ENCODE measurements around the gene TSC2.
"Not testable (repeated sequence)": the region's sequence is repeated elsewhere in the genome, so short reads cannot be mapped to it uniquely, and the experiment has no call there.

TSC2 gene

DNA sequence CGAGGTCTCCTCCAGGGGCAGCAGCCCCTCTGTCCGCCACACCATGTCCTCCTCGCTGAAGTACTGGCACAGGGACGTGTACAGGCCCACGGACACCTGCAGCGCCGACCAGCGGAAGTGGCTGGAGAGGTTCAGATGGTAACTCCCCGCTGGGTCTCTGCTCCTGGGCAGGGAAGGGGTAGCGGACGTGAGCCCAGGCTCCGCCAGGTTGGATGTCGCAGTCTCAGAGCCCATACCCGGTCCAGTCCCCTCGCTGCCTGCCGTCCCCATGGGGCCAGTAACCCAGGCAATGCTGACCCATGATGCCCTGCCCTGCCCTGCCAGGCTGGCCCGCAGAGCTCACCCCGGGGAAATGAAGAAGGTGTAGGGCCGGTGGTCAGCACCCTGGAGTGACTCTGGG, 54.7 kb downstream of the TSC2 start:
- H3K4me1 ChIP-seq (ENCODE audit: control insufficient read depth in 1 of 2, insufficient read depth in 1 of 2, low read depth in 1 of 2, low read length in 1 of 2) = no peaks in the 10 kb centered on the region
- no peaks in the 10 kb centered on the region for H3K9me3 ChIP-seq
- no peaks in the 10 kb centered on the region for H3K27me3 ChIP-seq
- H3K36me3 ChIP-seq = peaks cover 30% of the 10 kb centered on the region
- TF ChIP-seq, protein P1, sequence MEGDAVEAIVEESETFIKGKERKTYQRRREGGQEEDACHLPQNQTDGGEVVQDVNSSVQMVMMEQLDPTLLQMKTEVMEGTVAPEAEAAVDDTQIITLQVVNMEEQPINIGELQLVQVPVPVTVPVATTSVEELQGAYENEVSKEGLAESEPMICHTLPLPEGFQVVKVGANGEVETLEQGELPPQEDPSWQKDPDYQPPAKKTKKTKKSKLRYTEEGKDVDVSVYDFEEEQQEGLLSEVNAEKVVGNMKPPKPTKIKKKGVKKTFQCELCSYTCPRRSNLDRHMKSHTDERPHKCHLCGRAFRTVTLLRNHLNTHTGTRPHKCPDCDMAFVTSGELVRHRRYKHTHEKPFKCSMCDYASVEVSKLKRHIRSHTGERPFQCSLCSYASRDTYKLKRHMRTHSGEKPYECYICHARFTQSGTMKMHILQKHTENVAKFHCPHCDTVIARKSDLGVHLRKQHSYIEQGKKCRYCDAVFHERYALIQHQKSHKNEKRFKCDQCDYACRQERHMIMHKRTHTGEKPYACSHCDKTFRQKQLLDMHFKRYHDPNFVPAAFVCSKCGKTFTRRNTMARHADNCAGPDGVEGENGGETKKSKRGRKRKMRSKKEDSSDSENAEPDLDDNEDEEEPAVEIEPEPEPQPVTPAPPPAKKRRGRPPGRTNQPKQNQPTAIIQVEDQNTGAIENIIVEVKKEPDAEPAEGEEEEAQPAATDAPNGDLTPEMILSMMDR (IDR thresholded peaks at IDR 0.05) = no peak
- no peak overlapping the region for H3K27ac ChIP-seq
- no peak overlapping the region for H3K4me3 ChIP-seq (ENCODE audit: low read depth in 1 of 2, low read length in 1 of 2)

- H3K27me3 ChIP-seq; H3K9me3 ChIP-seq; H3K4me3 ChIP-seq (ENCODE audit: low read depth in 1 of 2, low read length in 1 of 2); H3K27ac ChIP-seq; H3K4me1 ChIP-seq (ENCODE audit: control insufficient read depth in 1 of 2, insufficient read depth in 1 of 2, low read depth in 1 of 2, low read length in 1 of 2): not testable (repeated sequence)
- H3K36me3 ChIP-seq = peaks cover 36% of the 10 kb centered on the region
Measured at GRCh38 chr16:2104464-2104863, 56.7 kb downstream of the TSC2 start.

GRCh38 chr16:2105291-2105690, 57.5 kb downstream of the TSC2 start:
- H3K4me3 ChIP-seq (ENCODE audit: low read depth in 1 of 2, low read length in 1 of 2); H3K27me3 ChIP-seq; H3K9me3 ChIP-seq; H3K27ac ChIP-seq; H3K4me1 ChIP-seq (ENCODE audit: control insufficient read depth in 1 of 2, insufficient read depth in 1 of 2, low read depth in 1 of 2, low read length in 1 of 2): not testable (repeated sequence)
- peaks cover 35% of the 10 kb centered on the region for H3K36me3 ChIP-seq

DNA sequence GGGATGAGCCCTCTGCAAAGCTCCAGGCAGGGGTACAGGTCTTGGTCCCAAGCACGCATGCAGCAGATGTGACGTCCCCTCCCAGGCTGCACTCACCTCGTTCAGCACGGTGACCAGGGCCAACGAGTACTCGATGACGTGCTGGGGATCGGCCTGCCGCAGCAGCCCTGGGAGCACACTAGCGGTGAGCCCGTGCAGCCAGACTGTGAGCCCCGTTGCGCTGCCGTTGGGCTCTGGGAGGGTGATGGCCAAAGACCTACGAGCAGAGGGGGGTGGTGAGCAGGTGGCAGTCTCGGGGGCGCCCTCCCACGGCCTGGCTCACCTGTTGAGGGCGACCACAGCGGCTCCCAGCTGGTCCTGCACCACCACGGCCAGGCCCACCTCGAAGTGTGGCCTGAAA, 58.0 kb downstream of the TSC2 start:
- H3K9me3 ChIP-seq; H3K4me1 ChIP-seq (ENCODE audit: control insufficient read depth in 1 of 2, insufficient read depth in 1 of 2, low read depth in 1 of 2, low read length in 1 of 2); H3K27me3 ChIP-seq; H3K4me3 ChIP-seq (ENCODE audit: low read depth in 1 of 2, low read length in 1 of 2); H3K27ac ChIP-seq: not testable (repeated sequence)
- peaks cover 39% of the 10 kb centered on the region for H3K36me3 ChIP-seq

GRCh38 chr16:2106211-2106610, 58.4 kb downstream of the TSC2 start:
- not testable (repeated sequence) for H3K9me3 ChIP-seq; H3K4me3 ChIP-seq (ENCODE audit: low read depth in 1 of 2, low read length in 1 of 2); H3K4me1 ChIP-seq (ENCODE audit: control insufficient read depth in 1 of 2, insufficient read depth in 1 of 2, low read depth in 1 of 2, low read length in 1 of 2); H3K27me3 ChIP-seq; H3K27ac ChIP-seq
- H3K36me3 ChIP-seq = peaks cover 43% of the 10 kb centered on the region

GRCh38 chr16:2107121-2107790, 59.5 kb downstream of the TSC2 start:
- peaks cover 53% of the 10 kb centered on the region for H3K36me3 ChIP-seq

GRCh38 chr16:2107791-2108125, 60.0 kb downstream of the TSC2 start:
- not testable (repeated sequence) for H3K27ac ChIP-seq
- peaks cover 52% of the 10 kb centered on the region for H3K36me3 ChIP-seq

More at GRCh38 chr16:2107121-2107790, 59.5 kb downstream of the TSC2 start:
- not testable (repeated sequence) for H3K27me3 ChIP-seq; H3K4me1 ChIP-seq (ENCODE audit: control insufficient read depth in 1 of 2, insufficient read depth in 1 of 2, low read depth in 1 of 2, low read length in 1 of 2); H3K4me3 ChIP-seq (ENCODE audit: low read depth in 1 of 2, low read length in 1 of 2); H3K27ac ChIP-seq; H3K9me3 ChIP-seq

GRCh38 chr16:2108446-2109270, 60.9 kb downstream of the TSC2 start:
- not testable (repeated sequence) for H3K4me3 ChIP-seq (ENCODE audit: low read depth in 1 of 2, low read length in 1 of 2)
- H3K36me3 ChIP-seq = peaks cover 53% of the 10 kb centered on the region

More at GRCh38 chr16:2107791-2108125, 60.0 kb downstream of the TSC2 start:
- H3K9me3 ChIP-seq; H3K4me3 ChIP-seq (ENCODE audit: low read depth in 1 of 2, low read length in 1 of 2); H3K27me3 ChIP-seq; H3K4me1 ChIP-seq (ENCODE audit: control insufficient read depth in 1 of 2, insufficient read depth in 1 of 2, low read depth in 1 of 2, low read length in 1 of 2): not testable (repeated sequence)

GRCh38 chr16:2109271-2109580, 61.4 kb downstream of the TSC2 start:
- H3K9me3 ChIP-seq; H3K27me3 ChIP-seq; H3K27ac ChIP-seq; H3K4me1 ChIP-seq (ENCODE audit: control insufficient read depth in 1 of 2, insufficient read depth in 1 of 2, low read depth in 1 of 2, low read length in 1 of 2); H3K4me3 ChIP-seq (ENCODE audit: low read depth in 1 of 2, low read length in 1 of 2): not testable (repeated sequence)
- peaks cover 57% of the 10 kb centered on the region for H3K36me3 ChIP-seq

More at GRCh38 chr16:2108446-2109270, 60.9 kb downstream of the TSC2 start:
- H3K9me3 ChIP-seq; H3K4me1 ChIP-seq (ENCODE audit: control insufficient read depth in 1 of 2, insufficient read depth in 1 of 2, low read depth in 1 of 2, low read length in 1 of 2); H3K27me3 ChIP-seq; H3K27ac ChIP-seq: not testable (repeated sequence)

DNA sequence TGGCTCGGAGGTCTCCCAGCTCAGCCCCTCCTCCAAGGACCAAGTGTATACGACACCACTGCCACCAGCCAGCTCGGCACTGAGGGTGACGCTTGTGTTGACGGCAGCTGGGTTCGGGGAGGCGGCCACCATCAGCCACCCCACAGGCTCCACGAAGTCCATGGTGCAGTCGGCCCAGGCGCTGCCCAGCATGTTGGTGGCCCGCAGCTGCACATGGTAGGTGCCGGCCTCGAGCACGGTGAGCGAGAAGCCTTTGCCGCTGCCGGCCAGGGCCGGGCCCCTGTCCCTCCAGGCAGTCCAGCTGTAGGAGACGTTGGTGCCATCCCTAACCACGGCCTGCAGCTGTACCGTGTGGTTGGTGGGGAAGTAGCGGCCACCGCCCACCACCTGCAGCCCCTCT, 62.1 kb downstream of the TSC2 start:
- not testable (repeated sequence) for H3K9me3 ChIP-seq; H3K4me3 ChIP-seq (ENCODE audit: low read depth in 1 of 2, low read length in 1 of 2); H3K27ac ChIP-seq; H3K4me1 ChIP-seq (ENCODE audit: control insufficient read depth in 1 of 2, insufficient read depth in 1 of 2, low read depth in 1 of 2, low read length in 1 of 2); H3K27me3 ChIP-seq
- H3K36me3 ChIP-seq = peaks cover 59% of the 10 kb centered on the region

DNA sequence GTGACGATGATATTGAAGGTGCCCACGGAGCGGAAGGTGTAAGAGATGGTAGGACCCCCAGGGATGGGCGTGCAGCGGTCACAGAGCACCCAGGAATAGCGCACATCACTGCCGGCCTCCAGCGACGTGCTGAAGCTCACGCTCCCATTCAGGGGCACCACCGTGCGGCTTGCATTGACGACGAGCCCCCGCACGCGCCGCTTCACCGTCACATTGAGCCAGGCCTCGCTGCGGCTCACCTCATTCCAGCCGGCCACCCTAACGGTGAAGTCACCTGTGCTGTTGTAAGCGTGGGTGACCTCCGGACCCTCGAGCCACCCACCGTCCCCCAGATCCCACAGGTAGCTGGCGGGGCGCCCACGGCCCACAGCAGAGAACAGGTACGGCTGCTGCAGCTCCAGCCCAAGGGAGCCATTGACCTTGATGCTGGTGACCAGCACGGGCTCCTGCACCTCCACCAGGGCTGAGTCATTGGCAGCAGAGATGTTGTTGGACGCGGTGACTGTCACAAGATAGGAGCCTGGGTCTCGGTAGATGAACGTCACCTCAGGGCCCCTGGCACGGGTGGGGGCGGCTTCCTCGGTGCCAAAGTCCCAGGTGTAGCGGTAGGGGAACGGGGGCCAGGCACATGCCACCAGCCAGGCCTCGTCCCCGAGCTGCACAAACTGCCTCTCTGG, 62.7 kb downstream of the TSC2 start:
- not testable (repeated sequence) for H3K9me3 ChIP-seq; H3K4me3 ChIP-seq (ENCODE audit: low read depth in 1 of 2, low read length in 1 of 2); H3K27me3 ChIP-seq; H3K27ac ChIP-seq; H3K4me1 ChIP-seq (ENCODE audit: control insufficient read depth in 1 of 2, insufficient read depth in 1 of 2, low read depth in 1 of 2, low read length in 1 of 2)
- peaks cover 59% of the 10 kb centered on the region for H3K36me3 ChIP-seq

- H3K36me3 ChIP-seq = peaks cover 56% of the 10 kb centered on the region
- not testable (repeated sequence) for H3K27ac ChIP-seq; H3K27me3 ChIP-seq; H3K4me1 ChIP-seq (ENCODE audit: control insufficient read depth in 1 of 2, insufficient read depth in 1 of 2, low read depth in 1 of 2, low read length in 1 of 2); H3K4me3 ChIP-seq (ENCODE audit: low read depth in 1 of 2, low read length in 1 of 2); H3K9me3 ChIP-seq
Measured at GRCh38 chr16:2111009-2111353, 63.2 kb downstream of the TSC2 start.

All from neutrophil (primary cell).